GM12873 (cell line): Measurements from ENCODE around the gene AFF1.

ENCODE experiments used
- TF ChIP-seq, protein P1 (sequence below): IDR thresholded peaks from 2 replicates; pipeline ENCODE4 v1.5.1; 2012; ENCODE audit warnings: low read depth, mild to moderate bottlenecking, moderate library complexity, low read length, control low read depth; ENCODE audit not compliant: insufficient read depth; ENCODE audit errors: missing control alignments

AFF1 gene

DNA sequence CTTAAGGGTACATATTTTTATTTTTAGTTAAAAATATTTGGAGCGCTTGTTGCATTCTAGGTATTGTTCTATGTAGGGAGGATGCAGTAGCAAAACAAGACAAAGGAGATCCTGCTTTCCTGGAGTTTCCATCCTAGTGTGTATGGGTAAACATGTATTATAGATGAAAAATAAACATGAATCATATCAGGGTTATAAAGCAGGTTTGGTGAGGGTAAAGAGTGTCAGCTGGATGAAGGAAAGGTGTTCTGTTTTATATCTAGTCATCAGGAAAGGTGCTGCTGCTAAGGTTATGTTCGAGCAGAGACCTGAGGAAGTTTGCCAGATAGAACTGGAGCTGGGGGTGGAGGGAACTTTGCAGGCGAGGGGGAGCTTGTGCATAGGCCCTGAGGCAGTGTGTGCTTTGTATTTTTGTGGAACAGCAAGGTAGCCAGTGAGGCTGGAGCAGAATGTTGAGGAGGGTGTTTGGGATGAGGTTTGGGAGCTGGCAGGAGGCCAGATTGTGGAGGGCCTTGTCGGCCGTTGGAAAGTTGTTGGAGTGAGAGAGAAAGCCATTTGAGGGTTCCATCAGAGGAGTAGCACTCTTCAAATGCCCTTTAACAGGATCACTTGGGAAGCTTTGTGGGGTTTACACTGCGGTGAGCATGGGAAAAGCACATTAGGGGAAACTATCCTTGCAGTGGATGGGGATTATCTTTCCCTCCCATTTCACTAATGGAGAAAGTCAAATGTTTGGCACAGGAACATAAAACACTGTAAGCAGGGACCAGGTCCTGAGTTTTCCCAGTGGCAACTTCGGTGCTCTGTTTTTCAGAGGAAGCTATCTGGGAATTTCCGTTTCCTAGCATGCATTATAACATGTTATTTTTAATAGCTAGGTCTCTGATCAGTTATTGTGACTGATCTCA, 35.9 kb downstream of the AFF1 start:
- TF ChIP-seq, protein P1, sequence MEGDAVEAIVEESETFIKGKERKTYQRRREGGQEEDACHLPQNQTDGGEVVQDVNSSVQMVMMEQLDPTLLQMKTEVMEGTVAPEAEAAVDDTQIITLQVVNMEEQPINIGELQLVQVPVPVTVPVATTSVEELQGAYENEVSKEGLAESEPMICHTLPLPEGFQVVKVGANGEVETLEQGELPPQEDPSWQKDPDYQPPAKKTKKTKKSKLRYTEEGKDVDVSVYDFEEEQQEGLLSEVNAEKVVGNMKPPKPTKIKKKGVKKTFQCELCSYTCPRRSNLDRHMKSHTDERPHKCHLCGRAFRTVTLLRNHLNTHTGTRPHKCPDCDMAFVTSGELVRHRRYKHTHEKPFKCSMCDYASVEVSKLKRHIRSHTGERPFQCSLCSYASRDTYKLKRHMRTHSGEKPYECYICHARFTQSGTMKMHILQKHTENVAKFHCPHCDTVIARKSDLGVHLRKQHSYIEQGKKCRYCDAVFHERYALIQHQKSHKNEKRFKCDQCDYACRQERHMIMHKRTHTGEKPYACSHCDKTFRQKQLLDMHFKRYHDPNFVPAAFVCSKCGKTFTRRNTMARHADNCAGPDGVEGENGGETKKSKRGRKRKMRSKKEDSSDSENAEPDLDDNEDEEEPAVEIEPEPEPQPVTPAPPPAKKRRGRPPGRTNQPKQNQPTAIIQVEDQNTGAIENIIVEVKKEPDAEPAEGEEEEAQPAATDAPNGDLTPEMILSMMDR = no peak

DNA sequence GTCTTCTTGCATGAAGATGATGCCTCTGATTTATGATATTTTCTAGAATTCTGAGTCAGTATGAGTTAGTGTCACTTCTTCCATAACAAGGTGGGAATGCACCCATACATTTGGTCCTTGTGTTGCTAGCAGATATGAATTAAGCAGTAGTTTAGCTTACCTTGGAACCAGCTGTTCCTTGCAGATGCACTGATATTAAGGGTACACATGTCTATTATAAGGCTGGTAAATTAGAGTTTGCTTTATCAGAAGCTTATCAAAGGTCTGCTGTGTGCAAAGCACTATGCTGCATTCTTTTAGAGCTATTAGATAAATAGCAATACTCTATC, 36.5 kb downstream of the AFF1 start:
- TF ChIP-seq, protein P1 = no peak

DNA sequence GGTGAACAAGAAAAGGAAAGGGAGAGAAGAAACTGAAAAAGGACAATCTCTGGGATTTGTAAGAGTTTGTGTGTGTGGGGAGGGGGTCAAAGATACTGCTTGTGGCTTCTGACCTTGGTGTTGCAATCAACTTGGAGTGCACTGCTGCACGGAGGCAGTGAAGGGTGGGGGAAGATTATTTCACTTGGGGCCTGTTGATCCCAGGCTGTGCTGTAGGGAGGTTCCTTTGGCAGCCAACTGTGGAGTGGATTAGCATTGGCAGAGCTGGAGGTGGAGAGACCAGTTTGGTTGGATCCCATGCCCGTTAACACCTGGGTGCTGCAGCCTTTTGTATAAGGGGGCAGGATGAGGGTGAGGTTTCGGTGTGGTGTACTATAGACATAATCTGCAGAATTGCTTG, 38.2 kb downstream of the AFF1 start:
- TF ChIP-seq, protein P1 = no peak

DNA sequence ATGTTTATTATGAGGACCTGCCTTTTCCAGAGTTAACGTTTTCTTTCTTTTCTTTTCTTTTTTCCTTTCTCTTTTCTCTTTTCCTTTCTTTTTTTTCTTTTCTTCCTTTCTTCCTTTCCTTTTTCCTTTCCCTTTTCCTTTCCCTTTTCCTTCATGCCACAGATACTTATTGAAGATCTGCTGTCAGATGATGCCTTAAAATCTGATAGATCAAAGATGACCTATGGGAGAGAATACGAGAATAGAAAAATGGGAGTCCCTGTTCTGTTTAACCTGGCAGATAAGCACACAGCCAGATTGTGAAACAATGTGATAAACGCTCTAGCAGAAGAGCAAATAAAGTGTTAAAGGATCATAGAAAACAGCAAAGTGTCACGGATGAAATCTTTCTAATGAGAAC, 38.9 kb downstream of the AFF1 start:
- TF ChIP-seq, protein P1 = no peak

DNA sequence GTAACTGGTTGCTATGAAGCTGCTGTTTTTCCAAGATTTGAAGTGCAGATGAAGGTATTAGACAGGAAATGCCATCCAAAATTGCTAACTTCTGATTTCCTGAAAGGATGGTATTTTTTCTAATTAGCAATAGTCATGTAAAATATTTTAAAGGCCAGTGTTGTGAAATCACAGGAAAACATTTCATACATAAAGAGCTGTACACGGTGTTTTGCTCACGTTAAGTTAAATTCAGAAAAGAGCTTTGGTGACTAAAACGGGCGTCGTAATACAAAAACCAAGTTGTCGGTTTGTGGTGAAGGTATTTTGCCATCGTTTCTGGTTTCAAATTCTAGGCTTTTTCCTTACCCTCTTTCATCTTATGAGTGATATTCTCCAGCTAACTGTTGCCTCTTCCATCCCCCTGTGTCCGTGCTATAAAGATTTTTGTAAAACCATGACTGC, 39.8 kb downstream of the AFF1 start:
- TF ChIP-seq, protein P1 = no peak

DNA sequence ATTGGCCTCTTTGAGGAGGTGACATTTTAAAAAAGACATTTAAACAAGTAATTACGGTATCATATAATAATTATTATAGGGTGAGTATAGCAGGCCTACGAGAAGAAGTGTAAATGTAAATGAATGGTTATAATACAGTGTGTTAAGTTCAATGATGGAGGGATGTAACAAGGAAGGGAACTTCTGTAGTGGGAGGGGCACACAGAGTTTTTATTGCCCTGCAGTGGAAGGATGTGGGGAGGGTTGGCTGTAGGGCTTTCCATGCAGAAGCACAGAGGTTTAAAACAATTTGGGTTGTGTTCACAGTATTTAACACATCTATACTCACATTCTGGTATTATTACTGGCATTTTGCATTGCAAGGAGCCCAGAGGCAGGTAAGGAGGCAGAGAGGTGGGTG, 41.1 kb downstream of the AFF1 start:
- TF ChIP-seq, protein P1 = no peak

DNA sequence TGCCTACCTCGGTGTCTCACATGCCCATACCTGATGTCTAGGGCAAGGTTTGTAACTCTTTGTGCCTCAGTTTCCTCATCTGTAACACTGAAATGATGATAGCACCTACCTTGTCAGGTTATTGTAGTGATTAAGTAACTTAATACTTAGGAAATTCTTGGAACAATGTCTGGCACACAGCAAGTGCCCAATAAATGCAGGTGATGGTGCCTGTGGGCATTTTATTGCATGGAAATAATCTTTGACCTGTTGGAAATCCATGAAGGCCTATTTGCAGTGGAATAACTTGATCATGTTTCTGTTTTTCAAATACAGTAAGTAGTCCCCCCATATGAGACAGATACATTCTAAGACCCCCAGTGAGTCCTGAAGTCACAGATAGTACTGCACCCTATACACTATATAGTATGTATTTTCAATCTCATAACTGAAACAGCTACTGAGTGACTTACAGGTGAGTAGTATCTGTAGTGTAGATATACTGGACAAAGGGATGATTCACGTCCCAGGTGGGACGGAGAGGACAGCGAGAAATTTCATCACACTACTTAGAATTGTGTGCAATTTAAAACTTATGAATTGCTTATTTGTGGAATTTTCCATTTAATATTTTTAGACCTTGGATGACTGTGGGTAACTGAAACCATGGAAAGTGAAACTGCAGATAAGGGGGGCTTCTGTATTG, 42.1 kb downstream of the AFF1 start:
- TF ChIP-seq, protein P1 = no peak
